Gastroesophageal sphincter (tissue), 4 donors: ENCODE results near the gene EFEMP2. TPM values are rescaled to one million over a fixed set of nuclear protein-coding genes. Genes with fewer than 3 reads are reported as not detected.
"Not testable (repeated sequence)": the region's sequence is repeated elsewhere in the genome, so short reads cannot be mapped to it uniquely, and the experiment has no call there.

Experiments
- ATAC-seq: fragments of 150-250 bp; one replicate; pipeline ENCODE4 v1.9.1; 2016; ENCODE audit warnings: mild to moderate bottlenecking, moderate library complexity
- H3K27ac ChIP-seq, 4 donors: fragments of 200-600 bp; sonication (generic) in 3 of 4; 1 replicate in 3 of 4; 2 replicates in 1 of 4; pipeline ENCODE4 v1.5.1; 2016 to 2019
- H3K27me3 ChIP-seq: fragments of 200-600 bp; sonication (generic); one replicate; pipeline ENCODE4 v1.5.1; 2019
- H3K36me3 ChIP-seq, 2 donors: fragments of 200-600 bp; sonication (generic); one replicate each; pipeline ENCODE4 v1.5.1; 2019; ENCODE audit warnings: control low read depth in 1 of 2
- H3K4me1 ChIP-seq, 3 donors: fragments of 200-600 bp; sonication (generic); 1 replicate in 2 of 3; 2 replicates in 1 of 3; pipeline ENCODE4 v1.5.1; 2016 to 2019; ENCODE audit warnings: control low read depth in 2 of 3
- H3K4me3 ChIP-seq, 2 donors: fragments of 200-600 bp; sonication (generic); one replicate each; pipeline ENCODE4 v1.5.1; 2019; ENCODE audit warnings: mild to moderate bottlenecking in 1 of 2, moderate library complexity in 1 of 2
- H3K9me3 ChIP-seq, 3 donors: fragments of 200-600 bp; sonication (generic); one replicate each; pipeline ENCODE4 v1.5.1; 2017 to 2019; ENCODE audit warnings: control low read depth in 2 of 3
- CTCF ChIP-seq, 4 experiments: fragments of 200-600 bp in 2 of 4; fragments of 450-650 bp in 2 of 4; sonication (generic) in 1 of 4; IDR thresholded peaks; one replicate each; pipeline ENCODE4 v1.5.1; 2017 to 2019; ENCODE audit warnings: antibody characterized with exemption in 4 of 4, mild to moderate bottlenecking in 2 of 4, moderate library complexity in 2 of 4
- EP300 ChIP-seq: sonication (generic); formaldehyde crosslinking; IDR thresholded peaks from one replicate; pipeline ENCODE4 v1.6.1; 2017; ENCODE audit warnings: antibody characterized with exemption, mild to moderate bottlenecking
- POLR2A ChIP-seq, 2 donors: fragments of 450-650 bp; IDR thresholded peaks; one replicate each; pipeline ENCODE4 v1.6.1; 2017; ENCODE audit warnings: antibody characterized with exemption in 2 of 2, mild to moderate bottlenecking in 2 of 2, moderate library complexity in 1 of 2
- POLR2AphosphoS5 ChIP-seq: sonication (generic); formaldehyde crosslinking; IDR thresholded peaks from one replicate; pipeline ENCODE4 v1.6.1; 2017; ENCODE audit warnings: antibody characterized with exemption
- WGBS, 2 donors: methylation state at CpG; one replicate each; pipeline ENCODE4 v1.1.5; 2018; ENCODE audit warnings: low coverage in 1 of 2; 5-methylcytosine and 5-hydroxymethylcytosine counted together
- total RNA-seq, 4 donors: library from RNA; depleted of rRNA; stranded (reverse); fragments of >200 nt; gene quantifications; one replicate each; pipeline ENCODE4 v1.1.0, GENCODE V29; 2016

Gene EFEMP2
- total RNA-seq, 4 donors from 2014 or later: 55.6 to 92.8 (median 81.2) TPM

GRCh38 chr11:65850217-65851082 lies 22.1 kb downstream of the EFEMP2 start:
- H3K4me1 ChIP-seq: peaks cover 0 to 38% (median 2%) of the 10 kb centered on the region in 3 donors
- no CpG with 5 or more reads among the region's 20 CpGs for WGBS, 2 donors
- H3K4me3 ChIP-seq: no peak overlapping the region
- peaks cover 0 to 10% (median 0%) of the 10 kb centered on the region in 3 donors for H3K9me3 ChIP-seq
- H3K36me3 ChIP-seq: peaks cover 0 to 51% of the 10 kb centered on the region in 2 donors
- H3K27ac ChIP-seq: no peak overlapping the region
- TF ChIP-seq CTCF (IDR thresholded peaks at IDR 0.05) (no peak), POLR2AphosphoS5 (no peak), EP300 (no peak), POLR2A (IDR thresholded peaks at IDR 0.05) (no peak)
- H3K27me3 ChIP-seq: no peaks in the 10 kb centered on the region
- no peak for ATAC-seq

GRCh38 chr11:65849771-65850216 lies 22.8 kb downstream of the EFEMP2 start:
- Histone ChIP-seq H3K27me3 (no peaks in the 10 kb centered on the region), H3K9me3 (peaks cover 0 to 10% (median 0%) of the 10 kb centered on the region in 3 donors), H3K36me3 (peaks cover 0 to 44% of the 10 kb centered on the region in 2 donors), H3K4me1 (peaks cover 0 to 31% (median 0%) of the 10 kb centered on the region in 3 donors), H3K4me3 (no peak overlapping the region), H3K27ac (no peak overlapping the region)
- 24% methylated on average over 5 of the region's 16 CpGs; no CpG with 5 or more reads in 1 of the 2 donors for WGBS, 2 donors
- ATAC-seq: no peak
- TF ChIP-seq CTCF (IDR thresholded peaks at IDR 0.05): no peak
- TF ChIP-seq EP300: no peak
- TF ChIP-seq POLR2AphosphoS5: no peak
- TF ChIP-seq POLR2A (IDR thresholded peaks at IDR 0.05): no peak

DNA sequence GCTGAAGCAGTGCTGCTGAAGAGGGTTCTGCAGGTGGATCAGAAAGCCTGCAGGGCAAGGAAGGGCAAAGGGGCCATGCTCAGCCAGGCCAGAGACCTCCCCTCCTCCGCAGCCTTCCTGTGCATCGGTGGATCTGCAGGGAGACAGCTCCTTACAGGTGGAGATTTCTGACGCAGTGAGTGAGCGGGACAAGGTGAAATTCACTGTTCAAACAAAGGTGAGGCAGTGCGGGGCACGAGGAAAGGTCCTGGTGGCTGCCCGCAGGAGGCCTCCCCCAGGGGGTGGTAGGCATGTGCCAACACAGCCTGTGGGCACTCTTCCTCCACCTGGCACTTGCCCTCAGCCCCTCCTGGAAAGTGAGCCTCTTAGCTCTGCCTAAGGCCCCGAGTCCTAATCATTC lies 23.2 kb downstream of the EFEMP2 start:
- H3K36me3 ChIP-seq: peaks cover 0 to 40% of the 10 kb centered on the region in 2 donors

DNA sequence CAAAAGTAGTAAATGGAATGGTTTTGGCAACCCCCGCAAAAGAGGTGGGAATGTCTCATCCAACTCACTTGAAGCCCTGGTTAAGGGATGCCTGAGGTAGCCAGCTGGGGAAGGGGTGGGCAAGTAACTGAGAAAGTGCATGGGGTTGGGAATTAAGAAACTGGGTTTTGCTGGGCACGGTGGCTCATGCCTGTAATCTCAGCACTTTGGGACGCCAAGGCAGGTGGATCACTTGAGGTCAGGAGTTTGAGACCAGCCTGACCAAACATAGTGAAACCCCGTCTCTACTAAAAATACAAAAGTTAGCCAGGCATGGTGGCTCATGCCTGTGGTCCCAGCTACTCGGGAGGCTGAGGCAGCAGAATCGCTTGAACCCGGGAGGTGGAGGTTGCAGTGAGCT lies 23.9 kb downstream of the EFEMP2 start:
- not testable (repeated sequence) for H3K4me3 ChIP-seq, H3K27me3 ChIP-seq, H3K27ac ChIP-seq, ATAC-seq, H3K9me3 ChIP-seq
- Histone ChIP-seq H3K36me3 (peaks cover 0 to 33% of the 10 kb centered on the region in 2 donors), H3K4me1 (peaks cover 0 to 20% (median 0%) of the 10 kb centered on the region in 3 donors)
- 59 to 76% methylated on average over 2 to 6 of the region's 7 CpGs for WGBS, 2 donors

More for the DNA sequence above, 23.2 kb downstream of the EFEMP2 start:
- Histone ChIP-seq H3K9me3 (peaks cover 0 to 10% (median 0%) of the 10 kb centered on the region in 3 donors), H3K27me3 (no peaks in the 10 kb centered on the region), H3K4me3 (no peak overlapping the region), H3K4me1 (peaks cover 0 to 27% (median 0%) of the 10 kb centered on the region in 3 donors), H3K27ac (no peak overlapping the region)
- WGBS, 2 donors: 70 to 80% methylated on average over 1 to 7 of the region's 8 CpGs
- no peak for ATAC-seq
- TF ChIP-seq POLR2A (IDR thresholded peaks at IDR 0.05) (no peak), EP300 (no peak), POLR2AphosphoS5 (no peak), CTCF (IDR thresholded peaks at IDR 0.05) (no peak)

- TF ChIP-seq POLR2AphosphoS5 (no peak), EP300 (no peak), CTCF (IDR thresholded peaks at IDR 0.05) (no peak), POLR2A (IDR thresholded peaks at IDR 0.05) (no peak)
- no peak overlapping the region for H3K27ac ChIP-seq
- H3K4me3 ChIP-seq: no peak overlapping the region
- peaks cover 0 to 10% (median 0%) of the 10 kb centered on the region in 3 donors for H3K9me3 ChIP-seq
- H3K27me3 ChIP-seq: no peaks in the 10 kb centered on the region
- ATAC-seq: no peak
- peaks cover 0 to 24% of the 10 kb centered on the region in 2 donors for H3K36me3 ChIP-seq
- peaks cover 0 to 11% (median 0%) of the 10 kb centered on the region in 3 donors for H3K4me1 ChIP-seq
- WGBS, 2 donors: 35% methylated on average over 2 of the region's 3 CpGs; no CpG with 5 or more reads in 1 of the 2 donors
These were observed 24.9 kb downstream of the EFEMP2 start for GRCh38 chr11:65847746-65848145.
